NCI-H1436 (cell line): ENCODE data around the gene FTCDNL1.

ENCODE experiments used
- DNase-seq: peaks from one replicate; lab custom pipeline; 2025; lab: John Stamatoyannopoulos, UW

The FTCDNL1 gene

GRCh38 chr2:199791326-199791725, 59.7 kb downstream of the FTCDNL1 start:
- no peak for DNase-seq

DNA sequence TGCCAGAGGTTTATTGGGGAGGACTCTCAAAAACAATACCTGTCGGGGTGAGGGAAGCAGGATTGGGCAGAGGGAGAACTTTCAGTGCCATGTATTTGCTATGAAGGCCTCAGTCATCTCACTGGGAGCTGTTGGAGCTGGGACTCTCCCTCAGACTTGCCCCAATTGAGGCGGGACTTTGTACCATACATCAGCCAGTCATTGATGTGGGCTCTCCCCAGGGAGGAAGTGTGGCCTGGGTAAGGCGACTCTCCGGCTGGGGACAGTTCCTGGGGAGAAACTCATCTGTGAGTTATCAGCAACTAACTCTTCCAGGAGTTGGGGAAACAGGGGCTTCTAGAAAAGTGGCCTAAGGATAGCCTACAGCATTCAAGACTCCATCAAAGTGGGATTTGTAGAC, 66.5 kb downstream of the FTCDNL1 start:
- DNase-seq: no peak

DNA sequence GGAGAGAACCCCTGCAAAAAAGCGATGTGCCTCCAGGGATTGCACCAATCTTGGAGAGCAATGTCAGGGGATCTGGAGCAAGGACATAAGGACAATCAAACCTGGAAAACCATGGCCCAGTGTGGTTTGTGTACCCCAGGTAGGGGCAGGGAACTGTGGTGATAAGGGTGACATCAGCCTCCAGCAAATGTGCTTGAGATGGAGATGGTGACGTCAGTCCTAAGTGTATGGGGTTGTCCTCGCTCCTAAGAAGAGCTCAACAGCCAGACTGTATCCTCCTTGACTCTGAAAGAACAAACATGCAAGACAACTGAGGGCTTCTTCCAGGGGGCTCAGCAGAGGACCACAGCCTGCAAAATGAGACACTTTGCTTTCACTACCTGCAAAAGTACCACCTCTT, 71.4 kb downstream of the FTCDNL1 start:
- no peak for DNase-seq

GRCh38 chr2:199778655-199779054, 72.3 kb downstream of the FTCDNL1 start:
- DNase-seq: no peak

DNA sequence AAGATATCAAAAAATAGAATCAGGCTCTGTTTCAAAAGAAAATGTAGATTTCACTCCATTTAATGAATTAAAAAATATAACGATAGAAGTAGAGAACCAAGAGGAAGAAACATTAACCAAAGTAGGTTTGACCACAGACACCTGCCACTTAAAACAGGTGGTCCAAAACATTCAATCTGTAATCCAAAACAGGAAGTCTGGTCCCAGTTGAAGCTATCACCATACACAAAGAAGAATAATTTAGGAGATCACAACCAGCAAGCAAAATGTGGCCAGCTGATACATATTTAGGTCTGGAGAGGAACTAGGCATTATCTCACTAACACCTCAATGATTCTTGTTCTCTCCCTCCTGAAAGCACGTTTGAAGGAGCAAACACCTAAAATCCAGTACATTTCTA, 73.1 kb downstream of the FTCDNL1 start:
- no peak for DNase-seq

- DNase-seq: no peak
These were observed 73.7 kb downstream of the FTCDNL1 start for GRCh38 chr2:199777315-199777714.

DNA sequence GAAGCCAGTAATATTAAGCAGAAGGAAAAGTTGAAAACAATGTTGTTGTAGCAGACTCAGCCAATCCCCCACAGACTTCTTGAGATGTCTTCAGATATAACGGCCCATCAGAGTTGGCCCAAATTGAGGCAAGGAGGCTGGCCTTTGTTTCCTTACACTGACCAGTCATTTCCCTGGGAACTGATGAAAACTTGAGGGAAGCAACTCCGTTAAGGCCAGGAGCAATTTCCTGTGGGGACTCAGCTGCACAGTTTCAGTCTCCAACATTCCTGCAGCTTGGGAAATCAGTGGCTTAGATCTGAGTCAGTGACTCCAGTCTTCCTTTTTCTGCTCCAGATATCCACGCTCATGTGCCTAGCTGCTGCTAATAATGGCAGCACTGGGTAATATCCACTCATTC, 75.7 kb downstream of the FTCDNL1 start:
- DNase-seq: no peak

DNA sequence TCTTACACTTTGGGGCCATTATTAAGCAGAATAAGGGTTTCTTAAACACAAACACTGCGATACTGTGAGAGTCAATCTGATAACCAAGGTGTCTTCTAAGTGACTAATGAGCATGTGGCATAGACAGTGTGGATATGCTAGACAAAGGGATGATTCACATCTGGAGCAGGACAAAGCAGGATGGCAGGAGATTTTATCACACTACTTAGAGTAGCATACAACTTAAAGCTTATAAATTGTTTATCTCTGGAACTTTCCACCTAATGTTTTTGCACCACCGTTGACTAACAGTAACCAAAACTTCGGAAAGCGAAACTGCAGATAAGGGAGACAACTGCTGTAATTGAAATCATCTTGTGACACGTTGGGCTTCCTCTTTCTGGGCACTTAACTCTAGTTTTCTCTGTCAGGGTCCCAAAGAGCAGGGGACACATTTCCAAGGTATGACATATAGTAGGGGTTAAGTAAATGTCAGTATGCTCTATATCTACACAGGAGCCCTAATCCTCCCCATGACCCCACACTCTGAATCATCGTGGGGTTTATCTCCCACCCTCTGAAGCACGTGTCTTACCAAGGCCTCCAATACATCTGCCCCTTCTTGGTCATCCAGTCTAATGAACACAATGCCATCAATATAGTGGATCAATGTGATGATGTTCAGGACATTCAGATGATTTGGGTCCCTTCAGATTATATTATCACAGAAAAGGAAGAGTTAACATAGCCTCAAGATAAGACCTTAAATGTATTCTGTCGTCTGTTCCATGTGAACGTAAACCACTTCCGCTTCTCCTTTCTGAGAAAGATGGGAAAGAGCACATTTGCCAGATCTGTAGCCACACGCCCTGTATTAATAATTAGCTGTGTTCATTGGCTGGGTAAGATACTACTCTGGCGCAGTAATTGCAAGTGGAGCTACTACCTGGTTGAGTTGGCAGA, 78.7 kb downstream of the FTCDNL1 start:
- no peak for DNase-seq

- DNase-seq: no peak
These were observed 80.3 kb downstream of the FTCDNL1 start for GRCh38 chr2:199770716-199771115.

- DNase-seq: no peak
These were observed 85.3 kb downstream of the FTCDNL1 start for GRCh38 chr2:199765646-199766045.

DNA sequence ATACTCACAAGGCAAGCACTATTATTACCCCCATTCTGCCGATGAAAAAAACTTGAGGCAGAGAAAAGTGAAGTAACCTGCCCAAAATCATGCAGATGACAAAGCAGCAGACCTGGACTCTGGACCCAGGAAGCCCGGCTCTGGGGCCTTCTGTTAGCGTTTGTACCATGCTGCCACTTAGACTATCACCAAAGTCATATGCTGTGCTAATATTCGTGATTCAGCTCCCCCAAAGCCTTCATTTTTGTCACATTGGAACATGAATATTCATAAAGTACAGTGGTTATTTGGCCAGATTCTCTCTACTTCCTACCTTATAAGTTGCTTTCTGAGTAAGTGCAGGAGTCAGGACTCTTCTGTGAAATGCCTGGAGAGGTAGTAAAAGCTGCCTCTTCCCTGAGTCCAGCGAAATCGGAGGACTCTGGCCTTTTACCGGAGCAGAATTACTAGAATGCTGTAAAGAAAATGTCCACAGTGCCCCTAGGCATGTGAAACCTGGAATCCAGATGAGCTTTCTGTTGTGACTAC, 86.7 kb downstream of the FTCDNL1 start:
- no peak for DNase-seq

- no peak for DNase-seq
These were observed 88.0 kb downstream of the FTCDNL1 start for GRCh38 chr2:199762963-199763362.

GRCh38 chr2:199760574-199760973, 90.4 kb downstream of the FTCDNL1 start:
- no peak for DNase-seq

- DNase-seq: no peak
These were observed 93.6 kb downstream of the FTCDNL1 start for GRCh38 chr2:199757233-199757870.

DNA sequence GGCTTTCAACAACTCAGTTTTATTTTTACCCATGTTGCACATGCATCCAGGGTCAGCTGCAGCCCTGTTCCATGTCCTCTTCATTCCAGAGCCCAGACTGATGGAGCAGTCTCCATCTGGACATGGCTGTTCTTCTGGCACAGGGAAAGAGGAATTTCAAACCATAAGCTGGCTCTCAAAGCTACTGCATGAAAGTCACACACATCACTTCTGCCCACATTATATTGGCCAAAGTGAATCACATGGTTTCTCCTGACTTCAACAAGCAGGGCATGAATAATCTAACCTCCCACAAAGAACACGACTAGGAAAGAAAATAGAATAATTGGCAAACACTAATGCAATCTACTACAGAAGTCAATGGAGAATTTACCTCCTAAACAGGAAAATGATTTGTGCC, 94.2 kb downstream of the FTCDNL1 start:
- no peak for DNase-seq

- no peak for DNase-seq
These were observed 94.8 kb downstream of the FTCDNL1 start for GRCh38 chr2:199756211-199756610.

- no peak for DNase-seq
These were observed 96.2 kb downstream of the FTCDNL1 start for GRCh38 chr2:199754766-199755165.

GRCh38 chr2:199751492-199752120, 99.4 kb downstream of the FTCDNL1 start:
- no peak for DNase-seq

DNA sequence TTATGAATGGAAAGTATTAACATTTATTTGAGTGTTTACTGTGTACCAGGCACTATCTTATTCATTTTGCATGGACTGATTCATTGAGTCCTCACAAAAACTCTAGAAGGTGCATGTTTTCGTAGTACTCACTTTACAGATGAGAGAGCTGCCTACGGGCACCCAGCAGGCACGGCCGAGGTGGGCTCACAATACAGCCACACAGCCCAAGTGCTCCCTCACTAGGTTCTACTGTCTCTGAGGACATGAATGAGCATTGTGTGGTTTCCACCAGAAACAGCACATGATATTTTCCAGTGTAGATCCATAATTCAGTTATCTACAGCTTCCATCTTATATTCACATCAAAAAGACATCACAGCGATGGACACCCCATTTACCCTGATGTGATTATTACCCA, 101.4 kb downstream of the FTCDNL1 start:
- DNase-seq: no peak

DNA sequence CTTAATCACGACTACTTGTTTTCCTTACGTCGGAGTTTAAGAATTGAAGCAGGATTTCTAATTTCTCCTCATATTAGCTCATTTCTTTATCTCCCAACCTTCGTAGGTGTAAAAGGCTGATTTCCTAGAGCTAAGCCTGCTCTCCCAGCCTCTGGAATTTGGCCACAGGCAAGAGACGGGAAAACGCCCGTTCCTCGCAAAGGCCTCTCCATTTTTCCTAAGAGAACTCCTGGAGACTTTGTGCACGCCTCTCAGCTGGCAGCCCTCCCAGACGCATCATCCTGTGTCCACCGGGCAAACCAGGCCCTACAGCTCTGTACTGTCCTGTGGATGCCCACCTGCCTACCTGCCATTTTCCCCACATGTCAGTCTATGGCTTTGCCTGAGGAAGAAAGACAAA, 106.3 kb downstream of the FTCDNL1 start:
- no peak for DNase-seq

GRCh38 chr2:199744260-199744659, 106.7 kb downstream of the FTCDNL1 start:
- DNase-seq: no peak

DNA sequence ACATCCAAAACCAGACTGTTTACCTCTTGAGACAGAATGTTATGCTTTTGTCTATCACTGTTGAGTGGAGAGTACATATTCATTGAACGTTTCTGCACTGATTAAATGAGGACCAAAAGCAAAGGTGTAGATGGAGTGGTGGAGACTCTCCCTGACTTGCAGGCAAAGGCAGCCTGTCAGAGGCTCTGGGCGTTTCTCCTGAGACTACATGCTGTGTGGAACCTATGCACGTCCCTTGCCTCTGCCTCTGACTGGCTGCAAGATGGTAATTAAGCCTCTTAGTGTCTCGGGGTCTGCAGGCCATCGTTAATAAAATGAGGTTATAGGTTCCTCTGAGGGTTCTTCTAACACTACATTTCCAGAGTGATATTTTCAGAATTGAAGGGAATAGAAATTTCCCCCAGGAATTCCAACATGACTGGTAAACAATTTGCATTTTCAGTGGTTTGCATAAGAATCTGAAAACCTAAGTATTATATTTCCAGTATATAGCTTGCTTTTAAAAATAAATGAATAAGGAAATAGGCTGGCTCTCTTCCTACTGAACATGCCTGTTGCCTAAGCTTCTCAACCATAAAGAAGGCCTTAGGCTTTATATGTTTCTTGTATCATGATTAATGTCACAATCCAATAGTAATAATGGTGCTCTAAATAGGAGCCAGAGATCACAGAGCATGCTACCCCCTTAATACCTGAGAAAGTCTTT, 107.4 kb downstream of the FTCDNL1 start:
- DNase-seq: no peak
